ENCODE data around the gene WT1.

The WT1 gene

GRCh38 chr11:32428665-32429303, 6.6 kb downstream of the WT1 start:
- H3K9ac ChIP-seq: no peak overlapping the region
- H3K79me2 ChIP-seq: no peaks in the 10 kb centered on the region
- no peaks in the 10 kb centered on the region for H3K4me1 ChIP-seq
- H3K27ac ChIP-seq: no peak overlapping the region
- H3K9me3 ChIP-seq (ENCODE audit: control insufficient read depth, low read length): no peaks in the 10 kb centered on the region
- peaks cover 3% of the 10 kb centered on the region for H3K27me3 ChIP-seq (ENCODE audit: control insufficient read depth, insufficient read depth, low read length)
- no peak overlapping the region for H3K4me3 ChIP-seq (ENCODE audit: low read depth, low read length)
- H2AFZ ChIP-seq: no peak overlapping the region
- H3K4me2 ChIP-seq (ENCODE audit: low read length): no peak overlapping the region
- TF ChIP-seq CTCF (IDR thresholded peaks at IDR 0.05): no peak
- H3K36me3 ChIP-seq (ENCODE audit: control insufficient read depth, insufficient read depth, low read length): no peaks in the 10 kb centered on the region

DNA sequence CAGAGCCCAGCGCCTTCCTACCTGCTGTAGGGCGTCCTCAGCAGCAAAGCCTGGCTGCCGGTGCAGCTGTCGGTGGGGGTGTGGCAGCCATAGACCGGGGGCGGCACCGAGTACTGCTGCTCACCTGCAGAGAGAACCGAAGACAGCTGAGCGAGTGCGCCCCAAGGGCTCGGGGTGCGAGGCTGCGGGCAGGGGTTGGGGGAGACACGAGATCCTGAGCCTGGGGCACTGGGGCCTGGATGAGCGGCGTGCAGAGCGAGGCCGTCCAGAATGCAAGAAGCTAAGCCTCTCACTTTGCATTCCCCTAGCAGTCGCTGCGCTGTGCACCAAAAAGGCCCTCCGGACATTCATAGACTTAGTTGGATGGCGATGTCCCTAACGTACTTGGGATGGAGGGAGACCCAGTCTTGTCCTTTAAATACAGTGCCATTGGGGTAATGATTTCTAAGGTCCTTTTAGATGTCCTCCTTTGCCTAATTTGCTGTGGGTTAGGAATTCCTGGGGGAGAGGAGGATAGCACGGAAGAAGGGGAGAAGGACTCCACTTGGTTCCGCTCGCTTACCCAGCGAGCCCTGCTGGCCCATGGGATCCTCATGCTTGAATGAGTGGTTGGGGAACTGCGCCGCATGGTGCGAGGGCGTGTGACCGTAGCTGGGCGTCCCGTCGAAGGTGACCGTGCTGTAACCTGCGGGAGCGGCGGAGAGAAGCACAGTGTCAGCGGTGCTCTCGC, 7.2 kb downstream of the WT1 start:
- no peak for TF ChIP-seq CTCF (IDR thresholded peaks at IDR 0.05)
- no peaks in the 10 kb centered on the region for H3K79me2 ChIP-seq
- no peak overlapping the region for H3K4me2 ChIP-seq (ENCODE audit: low read length)
- peaks cover 3% of the 10 kb centered on the region for H3K27me3 ChIP-seq (ENCODE audit: control insufficient read depth, insufficient read depth, low read length)
- H3K9ac ChIP-seq: no peak overlapping the region
- H3K4me3 ChIP-seq (ENCODE audit: low read depth, low read length): no peak overlapping the region
- H3K9me3 ChIP-seq (ENCODE audit: control insufficient read depth, low read length): no peaks in the 10 kb centered on the region
- H3K36me3 ChIP-seq (ENCODE audit: control insufficient read depth, insufficient read depth, low read length): no peaks in the 10 kb centered on the region
- no peak overlapping the region for H2AFZ ChIP-seq
- no peak overlapping the region for H3K27ac ChIP-seq
- no peaks in the 10 kb centered on the region for H3K4me1 ChIP-seq

- no peaks in the 10 kb centered on the region for H3K9me3 ChIP-seq (ENCODE audit: control insufficient read depth, low read length)
These were observed 7.8 kb downstream of the WT1 start for GRCh38 chr11:32427616-32427934.

DNA sequence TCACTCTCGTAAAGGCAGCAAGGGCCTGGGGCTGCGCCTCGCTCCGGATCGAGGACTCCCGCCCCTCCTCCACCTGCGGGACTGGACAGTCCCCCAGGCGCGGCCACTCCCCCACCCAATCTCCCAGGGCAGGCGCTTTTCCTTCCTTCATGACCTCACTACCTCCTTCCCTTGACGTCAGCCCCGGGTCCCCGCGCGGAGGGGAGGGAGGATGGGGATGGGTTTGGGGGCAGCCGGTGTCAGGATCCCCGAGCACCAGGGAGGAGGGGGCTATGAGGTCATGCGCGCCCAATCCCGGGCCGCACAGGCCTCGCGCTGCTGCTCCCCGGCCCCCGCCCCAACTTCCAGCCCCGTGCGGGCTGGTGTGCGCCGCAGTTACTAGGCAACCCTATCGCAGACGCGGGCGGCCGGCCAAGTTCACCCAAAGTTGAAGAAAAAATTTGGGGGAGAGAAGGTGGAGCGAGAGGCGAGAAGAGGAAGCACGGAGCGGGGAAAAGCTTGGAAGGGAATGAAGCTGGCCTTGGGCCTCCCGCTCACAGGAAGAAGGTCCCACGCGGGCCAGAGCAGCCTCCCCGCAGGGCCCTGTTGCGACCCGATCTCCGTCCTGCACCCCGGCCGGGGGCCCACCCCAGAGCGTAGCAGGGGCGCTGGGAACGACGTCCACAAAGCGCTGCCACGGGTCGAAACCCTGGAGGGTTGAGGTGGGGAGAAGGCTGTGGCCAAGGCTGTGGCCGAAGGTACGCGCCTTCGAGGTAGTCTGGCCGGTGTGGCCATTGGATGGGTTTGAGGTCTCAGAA, 8.3 kb downstream of the WT1 start:
- Histone ChIP-seq H3K27ac (no peak overlapping the region), H3K4me3 (ENCODE audit: low read depth, low read length) (no peak overlapping the region)

More at GRCh38 chr11:32427616-32427934, 7.8 kb downstream of the WT1 start:
- no peak overlapping the region for H3K27ac ChIP-seq
- H3K27me3 ChIP-seq (ENCODE audit: control insufficient read depth, insufficient read depth, low read length): peaks cover 3% of the 10 kb centered on the region
- H2AFZ ChIP-seq: no peak overlapping the region
- TF ChIP-seq CTCF (IDR thresholded peaks at IDR 0.05): no peak
- no peaks in the 10 kb centered on the region for H3K36me3 ChIP-seq (ENCODE audit: control insufficient read depth, insufficient read depth, low read length)
- H3K9ac ChIP-seq: no peak overlapping the region
- H3K4me1 ChIP-seq: no peaks in the 10 kb centered on the region
- no peak overlapping the region for H3K4me2 ChIP-seq (ENCODE audit: low read length)
- H3K79me2 ChIP-seq: no peaks in the 10 kb centered on the region
- no peak overlapping the region for H3K4me3 ChIP-seq (ENCODE audit: low read depth, low read length)

More for the DNA sequence above, 8.3 kb downstream of the WT1 start:
- Histone ChIP-seq H3K4me2 (ENCODE audit: low read length) (no peak overlapping the region), H3K79me2 (no peaks in the 10 kb centered on the region), H2AFZ (no peak overlapping the region), H3K9me3 (ENCODE audit: control insufficient read depth, low read length) (no peaks in the 10 kb centered on the region), H3K9ac (no peak overlapping the region), H3K36me3 (ENCODE audit: control insufficient read depth, insufficient read depth, low read length) (no peaks in the 10 kb centered on the region), H3K4me1 (no peaks in the 10 kb centered on the region), H3K27me3 (ENCODE audit: control insufficient read depth, insufficient read depth, low read length) (peaks cover 3% of the 10 kb centered on the region)
- no peak for TF ChIP-seq CTCF (IDR thresholded peaks at IDR 0.05)
